KMS-11 (cell line): ENCODE data around the gene IMMP2L.

ENCODE experiments used
- H2AFZ ChIP-seq: fragments of 200-600 bp; sonication (generic); 2 replicates; pipeline ENCODE4 v1.6.1; 2016; ENCODE audit warnings: antibody characterized with exemption, mixed run types, low read depth
- H3K27ac ChIP-seq: fragments of 200-600 bp; sonication (generic); 2 replicates; pipeline ENCODE4 v1.6.1; 2016; ENCODE audit warnings: mild to moderate bottlenecking, mixed run types
- H3K27me3 ChIP-seq: fragments of 200-600 bp; sonication (generic); 2 replicates; pipeline ENCODE4 v1.6.1; 2017; ENCODE audit warnings: mild to moderate bottlenecking, low read depth, mixed run types, moderate library complexity; ENCODE audit not compliant: insufficient read depth
- H3K36me3 ChIP-seq: fragments of 200-600 bp; sonication (generic); 2 replicates; pipeline ENCODE4 v1.6.1; 2017; ENCODE audit warnings: mild to moderate bottlenecking, mixed run types; ENCODE audit not compliant: insufficient read depth
- H3K4me1 ChIP-seq: fragments of 200-600 bp; sonication (generic); 2 replicates; pipeline ENCODE4 v1.6.1; 2016; ENCODE audit warnings: mild to moderate bottlenecking, low read depth, mixed run types; ENCODE audit not compliant: poor library complexity, severe bottlenecking
- H3K4me2 ChIP-seq: fragments of 200-600 bp; sonication (generic); 2 replicates; pipeline ENCODE4 v1.7.0; 2016; ENCODE audit warnings: mild to moderate bottlenecking, mixed run types
- H3K4me3 ChIP-seq: fragments of 200-600 bp; sonication (generic); IDR thresholded peaks from 2 replicates; pipeline ENCODE4 v1.6.1; 2017; ENCODE audit warnings: low read depth, low read length, mixed read lengths; ENCODE audit not compliant: insufficient read depth
- H3K79me2 ChIP-seq: fragments of 200-600 bp; sonication (generic); 2 replicates; pipeline ENCODE4 v1.6.1; 2016; ENCODE audit warnings: low read depth, mixed run types; ENCODE audit not compliant: insufficient read depth
- H3K9ac ChIP-seq: fragments of 200-600 bp; sonication (generic); 2 replicates; pipeline ENCODE4 v1.6.1; 2016; ENCODE audit warnings: mild to moderate bottlenecking, mixed run types
- H4K20me1 ChIP-seq: fragments of 200-600 bp; sonication (generic); 2 replicates; pipeline ENCODE4 v1.6.1; 2016; ENCODE audit warnings: mild to moderate bottlenecking, mixed run types; ENCODE audit not compliant: insufficient read depth
- CTCF ChIP-seq: fragments of 200-600 bp; sonication (generic); conservative IDR thresholded peaks from 2 replicates; pipeline ENCODE4 v1.6.1; 2017; ENCODE audit warnings: low read depth, mild to moderate bottlenecking, antibody characterized with exemption, low read length, moderate library complexity, mixed read lengths

The IMMP2L gene

DNA sequence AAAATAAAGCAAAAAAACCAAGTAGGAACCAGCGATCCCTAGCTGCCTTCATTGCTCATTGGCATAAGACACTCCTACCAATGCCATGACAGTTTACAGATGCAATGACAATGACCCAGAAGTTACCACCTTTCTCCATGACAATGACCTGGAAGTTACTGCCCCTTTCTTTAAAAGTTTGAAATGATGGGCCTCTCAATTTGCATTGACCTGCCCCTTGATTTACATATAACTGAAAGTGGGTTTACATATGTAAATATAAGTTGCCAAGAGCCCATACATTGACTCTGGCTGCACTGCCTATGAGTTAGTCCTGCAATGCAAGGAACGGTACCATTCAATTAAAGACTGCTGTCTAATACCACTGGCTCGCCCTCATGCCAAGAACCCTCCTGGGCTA, 712.1 kb downstream of the IMMP2L start:
- Histone ChIP-seq H3K4me1 (no peaks in the 10 kb centered on the region), H3K4me3 (no peak overlapping the region), H3K36me3 (no peaks in the 10 kb centered on the region), H3K79me2 (no peaks in the 10 kb centered on the region), H3K27me3 (no peaks in the 10 kb centered on the region), H3K4me2 (no peak overlapping the region), H3K27ac (no peak overlapping the region), H3K9ac (no peak overlapping the region), H4K20me1 (no peaks in the 10 kb centered on the region), H2AFZ (no peak overlapping the region)
- no peak for TF ChIP-seq CTCF

DNA sequence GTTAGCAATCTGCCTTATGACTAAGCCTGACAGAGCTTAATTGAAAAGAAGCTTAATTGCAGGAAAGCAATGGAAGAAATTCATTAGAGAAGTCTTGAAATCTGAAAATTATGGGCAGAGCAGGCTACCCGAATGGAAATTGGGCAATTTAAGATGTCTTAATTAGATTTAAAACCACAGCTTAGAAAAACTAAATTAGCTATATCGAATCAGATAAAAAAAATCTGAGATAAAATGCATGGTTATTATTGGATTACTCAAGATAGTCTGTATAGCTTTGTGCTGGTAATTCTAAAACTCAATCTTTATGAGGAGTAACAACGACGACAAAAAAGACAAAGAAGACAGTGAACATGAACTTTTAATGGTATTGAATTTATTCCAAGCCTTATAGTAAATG, 719.5 kb downstream of the IMMP2L start:
- H3K79me2 ChIP-seq: no peaks in the 10 kb centered on the region
- no peak overlapping the region for H2AFZ ChIP-seq
- H3K4me1 ChIP-seq: no peaks in the 10 kb centered on the region
- TF ChIP-seq CTCF: no peak
- no peak overlapping the region for H3K27ac ChIP-seq
- H3K4me2 ChIP-seq: no peak overlapping the region
- H4K20me1 ChIP-seq: no peaks in the 10 kb centered on the region
- H3K4me3 ChIP-seq: no peak overlapping the region
- no peaks in the 10 kb centered on the region for H3K27me3 ChIP-seq
- H3K9ac ChIP-seq: no peak overlapping the region
- no peaks in the 10 kb centered on the region for H3K36me3 ChIP-seq

GRCh38 chr7:110841840-110842545, 720.3 kb downstream of the IMMP2L start:
- H3K9ac ChIP-seq: no peak overlapping the region
- no peaks in the 10 kb centered on the region for H3K79me2 ChIP-seq
- no peak for TF ChIP-seq CTCF
- H3K4me1 ChIP-seq: no peaks in the 10 kb centered on the region
- no peaks in the 10 kb centered on the region for H3K36me3 ChIP-seq
- H3K27me3 ChIP-seq: no peaks in the 10 kb centered on the region
- no peak overlapping the region for H2AFZ ChIP-seq
- H3K4me2 ChIP-seq: no peak overlapping the region
- no peak overlapping the region for H3K4me3 ChIP-seq
- H3K27ac ChIP-seq: no peak overlapping the region
- no peaks in the 10 kb centered on the region for H4K20me1 ChIP-seq

DNA sequence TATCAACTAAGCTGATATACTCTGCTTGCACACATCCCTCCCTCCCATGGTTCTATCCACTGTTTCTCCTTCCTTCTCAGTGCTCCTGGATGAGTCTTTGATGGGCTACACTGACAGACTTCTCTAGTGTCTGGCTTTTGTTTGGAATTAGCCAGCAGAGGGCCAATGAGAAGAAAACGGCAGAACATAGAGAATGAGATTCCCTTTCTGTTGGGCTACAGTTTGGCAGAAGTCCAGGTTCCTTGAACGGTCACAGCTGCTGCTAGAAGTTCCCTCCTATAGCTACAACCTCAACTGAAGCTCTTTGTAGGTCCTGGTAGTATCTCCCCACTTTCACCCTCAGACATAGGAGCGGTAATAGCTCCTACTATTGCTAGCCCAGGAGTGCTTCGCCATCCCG, 722.4 kb downstream of the IMMP2L start:
- Histone ChIP-seq H3K9ac (no peak overlapping the region), H2AFZ (no peak overlapping the region), H4K20me1 (no peaks in the 10 kb centered on the region), H3K79me2 (no peaks in the 10 kb centered on the region), H3K4me1 (no peaks in the 10 kb centered on the region), H3K4me3 (no peak overlapping the region), H3K36me3 (no peaks in the 10 kb centered on the region), H3K4me2 (no peak overlapping the region), H3K27ac (no peak overlapping the region), H3K27me3 (no peaks in the 10 kb centered on the region)
- TF ChIP-seq CTCF: no peak
